Measurements from ENCODE around the gene GTSE1. TPM values are rescaled to one million over a fixed set of nuclear protein-coding genes. Genes with fewer than 3 reads are reported as not detected.

The GTSE1 gene
- total and polyA plus RNA-seq, 2 of the 13 experiments (the other 11 are each of a cell fraction or from before 2014, with no cell fraction given) = 10.7 to 13.5 TPM

- no peak for TF ChIP-seq ZBTB40 (IDR thresholded peaks at IDR 0.05)
- TF ChIP-seq ZBTB40 (CRISPR knock-in tag; IDR thresholded peaks at IDR 0.05) = no peak; the same call in 1 of the 2 replicates
- TF ChIP-seq MLX (CRISPR knock-in tag; IDR thresholded peaks at IDR 0.05) = peak; percentile 62
- peak; percentile 87 for TF ChIP-seq ATF2 (CRISPR knock-in tag; IDR thresholded peaks at IDR 0.05)
- peak; percentile 75 for TF ChIP-seq ZNF574 (CRISPR knock-in tag; IDR thresholded peaks at IDR 0.05)
- TF ChIP-seq ZXDC (CRISPR knock-in tag; IDR thresholded peaks at IDR 0.05) = no peak
- TF ChIP-seq ELK4 (CRISPR knock-in tag; IDR thresholded peaks at IDR 0.05; ENCODE audit: borderline replicate concordance) = no peak
- peak; percentile 57; the same call in 1 of the 2 replicates for TF ChIP-seq KLF6 (CRISPR knock-in tag; IDR thresholded peaks at IDR 0.05)
Observed at GRCh38 chr22:46377525-46378425, 81.1 kb downstream of the GTSE1 start (continued).

Measured in HepG2 (cell line).